Upper lobe of left lung (tissue), 6 donors: ENCODE results near the gene ADGRD1. TPM values are rescaled to one million over a fixed set of nuclear protein-coding genes. Genes with fewer than 3 reads are reported as not detected.
A peak's percentile ranks its signal among the peaks of the same experiment; 100 is the strongest.

Source experiments
- ATAC-seq, 2 donors: fragments of 200-7000 bp; cut with Tn5 transposase; one replicate each; pipeline ENCODE4 v1.9.1; 2022; ENCODE audit warnings: mild to moderate bottlenecking in 2 of 2, moderate library complexity in 2 of 2; ENCODE audit not compliant: low FRiP score in 2 of 2
- DNase-seq, 2 donors: peaks; one replicate each; pipeline ENCODE4 v3.0.0-alpha.2; 2019 to 2020
- H3K27ac ChIP-seq, 4 donors: fragments of 200-600 bp; sonication (generic); one replicate each; pipeline ENCODE4 v1.5.1; 2016 to 2019
- H3K27me3 ChIP-seq, 4 donors: fragments of 200-600 bp; sonication (generic); one replicate each; pipeline ENCODE4 v1.5.1; 2017 to 2019
- H3K36me3 ChIP-seq, 4 donors: fragments of 200-600 bp; sonication (generic); one replicate each; pipeline ENCODE4 v1.5.1; 2016 to 2019
- H3K4me1 ChIP-seq, 4 donors: fragments of 200-600 bp; sonication (generic); one replicate each; pipeline ENCODE4 v1.5.1; 2018 to 2019
- H3K4me3 ChIP-seq, 4 donors: fragments of 200-600 bp; sonication (generic); one replicate each; pipeline ENCODE4 v1.5.1; 2017 to 2019; ENCODE audit warnings: mild to moderate bottlenecking in 2 of 4, moderate library complexity in 1 of 4
- H3K9me3 ChIP-seq, 4 donors: fragments of 200-600 bp; sonication (generic); one replicate each; pipeline ENCODE4 v1.5.1; 2018 to 2019
- EP300 ChIP-seq, 4 donors: sonication (generic); formaldehyde crosslinking; IDR thresholded peaks; one replicate each; pipeline ENCODE4 v1.5.1; 2017; ENCODE audit warnings: antibody characterized with exemption in 4 of 4, control low read depth in 2 of 4
- POLR2A ChIP-seq, 4 donors: fragments of 450-650 bp; IDR thresholded peaks; one replicate each; pipeline ENCODE4 v1.5.1; 2016 to 2017; ENCODE audit warnings: antibody characterized with exemption in 4 of 4, mild to moderate bottlenecking in 2 of 4
- POLR2AphosphoS5 ChIP-seq, 2 donors: sonication (generic); formaldehyde crosslinking; IDR thresholded peaks; one replicate each; pipeline ENCODE4 v1.5.1; 2017; ENCODE audit warnings: antibody characterized with exemption in 2 of 2
- WGBS, 2 donors: methylation state at CpG; one replicate each; pipeline ENCODE4 v1.1.5; 2017 to 2018; 5-methylcytosine and 5-hydroxymethylcytosine counted together
- total RNA-seq, 6 donors: library from RNA; depleted of rRNA in 4 of 6; stranded (reverse); fragments of >200 nt in 4 of 6; gene quantifications; one replicate each; pipeline versions ENCODE4 v1.1.0 to v1.2.1, GENCODE V29; 2016 to 2021
- TF ChIP-seq, protein P1 (sequence below), 6 experiments: fragments of 450-650 bp in 4 of 6; fragments of 200-600 bp in 2 of 6; sonication (generic) in 2 of 6; IDR thresholded peaks; one replicate each; pipeline ENCODE4 v1.5.1; 2016 to 2019; ENCODE audit warnings: antibody characterized with exemption in 6 of 6
- donor health status: DM: no; HTN: no; CAD: no; lungs with moderate emphysema.
- donor health status: DM: no; HTN: yes; CAD: no; lungs with severe emphysema.

Gene ADGRD1
- total RNA-seq, 6 donors from 2014 or later = 84.2 to 124 (median 94.7) TPM

DNA sequence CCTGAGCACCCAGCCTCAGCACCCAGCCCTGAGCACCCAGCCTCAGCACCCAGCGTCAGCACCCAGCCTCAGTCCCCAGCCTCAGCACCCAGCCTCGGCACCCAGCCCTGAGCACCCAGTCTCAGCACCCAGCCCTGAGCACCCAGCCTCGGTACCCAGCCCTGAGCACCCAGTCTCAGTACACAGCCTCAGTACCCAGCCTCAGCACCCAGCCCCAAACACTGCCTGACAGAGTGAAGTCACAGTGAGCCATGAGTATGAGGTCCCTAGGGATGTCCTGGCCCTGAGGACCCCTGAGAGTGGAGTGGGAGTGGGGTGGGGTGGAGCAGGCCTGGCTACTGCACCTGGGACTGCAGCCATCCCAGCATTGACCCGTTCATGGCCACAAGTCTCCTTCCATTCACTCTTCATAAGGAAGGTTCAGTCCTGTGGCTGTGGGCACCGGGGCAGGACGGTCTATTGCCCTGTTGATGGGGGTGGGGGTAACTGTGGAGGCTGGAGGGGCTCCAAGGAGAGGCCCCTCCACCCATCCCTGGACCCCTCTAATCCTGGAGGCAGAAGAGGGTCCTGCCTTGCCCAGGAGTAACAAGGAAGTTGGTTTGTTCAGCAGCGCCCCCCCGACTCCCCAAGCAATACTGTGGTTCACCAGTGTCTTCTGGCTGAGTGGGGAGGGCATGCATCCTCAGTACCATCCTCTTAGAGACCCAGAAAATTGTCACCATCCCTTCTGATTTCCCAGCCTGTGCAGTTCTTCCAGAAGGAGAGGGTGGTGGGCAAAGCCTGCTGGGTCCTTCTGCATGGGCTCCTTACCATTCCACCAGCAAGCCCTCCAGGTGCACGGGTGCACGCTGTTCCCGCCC, 140.5 kb downstream of the ADGRD1 start:
- no peaks in the 10 kb centered on the region for H3K9me3 ChIP-seq
- H3K4me3 ChIP-seq = no peak overlapping the region
- H3K27me3 ChIP-seq = no peaks in the 10 kb centered on the region
- H3K27ac ChIP-seq = no peak overlapping the region
- no peak for TF ChIP-seq EP300 (IDR thresholded peaks at IDR 0.05)
- TF ChIP-seq POLR2AphosphoS5 (IDR thresholded peaks at IDR 0.05) = no peak
- no peak for TF ChIP-seq POLR2A (IDR thresholded peaks at IDR 0.05)
- TF ChIP-seq, protein P1, sequence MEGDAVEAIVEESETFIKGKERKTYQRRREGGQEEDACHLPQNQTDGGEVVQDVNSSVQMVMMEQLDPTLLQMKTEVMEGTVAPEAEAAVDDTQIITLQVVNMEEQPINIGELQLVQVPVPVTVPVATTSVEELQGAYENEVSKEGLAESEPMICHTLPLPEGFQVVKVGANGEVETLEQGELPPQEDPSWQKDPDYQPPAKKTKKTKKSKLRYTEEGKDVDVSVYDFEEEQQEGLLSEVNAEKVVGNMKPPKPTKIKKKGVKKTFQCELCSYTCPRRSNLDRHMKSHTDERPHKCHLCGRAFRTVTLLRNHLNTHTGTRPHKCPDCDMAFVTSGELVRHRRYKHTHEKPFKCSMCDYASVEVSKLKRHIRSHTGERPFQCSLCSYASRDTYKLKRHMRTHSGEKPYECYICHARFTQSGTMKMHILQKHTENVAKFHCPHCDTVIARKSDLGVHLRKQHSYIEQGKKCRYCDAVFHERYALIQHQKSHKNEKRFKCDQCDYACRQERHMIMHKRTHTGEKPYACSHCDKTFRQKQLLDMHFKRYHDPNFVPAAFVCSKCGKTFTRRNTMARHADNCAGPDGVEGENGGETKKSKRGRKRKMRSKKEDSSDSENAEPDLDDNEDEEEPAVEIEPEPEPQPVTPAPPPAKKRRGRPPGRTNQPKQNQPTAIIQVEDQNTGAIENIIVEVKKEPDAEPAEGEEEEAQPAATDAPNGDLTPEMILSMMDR (IDR thresholded peaks at IDR 0.05) = no peak
- DNase-seq = peak in 1 of 2 donors; percentile 17
- WGBS, 2 donors = 86 to 89% methylated on average over 4 to 9 of the region's 11 CpGs
- peaks cover 0 to 17% (median 0%) of the 10 kb centered on the region in 4 donors for H3K36me3 ChIP-seq
- peaks cover 0 to 5% (median 0%) of the 10 kb centered on the region in 4 donors for H3K4me1 ChIP-seq
- no peak for ATAC-seq

DNA sequence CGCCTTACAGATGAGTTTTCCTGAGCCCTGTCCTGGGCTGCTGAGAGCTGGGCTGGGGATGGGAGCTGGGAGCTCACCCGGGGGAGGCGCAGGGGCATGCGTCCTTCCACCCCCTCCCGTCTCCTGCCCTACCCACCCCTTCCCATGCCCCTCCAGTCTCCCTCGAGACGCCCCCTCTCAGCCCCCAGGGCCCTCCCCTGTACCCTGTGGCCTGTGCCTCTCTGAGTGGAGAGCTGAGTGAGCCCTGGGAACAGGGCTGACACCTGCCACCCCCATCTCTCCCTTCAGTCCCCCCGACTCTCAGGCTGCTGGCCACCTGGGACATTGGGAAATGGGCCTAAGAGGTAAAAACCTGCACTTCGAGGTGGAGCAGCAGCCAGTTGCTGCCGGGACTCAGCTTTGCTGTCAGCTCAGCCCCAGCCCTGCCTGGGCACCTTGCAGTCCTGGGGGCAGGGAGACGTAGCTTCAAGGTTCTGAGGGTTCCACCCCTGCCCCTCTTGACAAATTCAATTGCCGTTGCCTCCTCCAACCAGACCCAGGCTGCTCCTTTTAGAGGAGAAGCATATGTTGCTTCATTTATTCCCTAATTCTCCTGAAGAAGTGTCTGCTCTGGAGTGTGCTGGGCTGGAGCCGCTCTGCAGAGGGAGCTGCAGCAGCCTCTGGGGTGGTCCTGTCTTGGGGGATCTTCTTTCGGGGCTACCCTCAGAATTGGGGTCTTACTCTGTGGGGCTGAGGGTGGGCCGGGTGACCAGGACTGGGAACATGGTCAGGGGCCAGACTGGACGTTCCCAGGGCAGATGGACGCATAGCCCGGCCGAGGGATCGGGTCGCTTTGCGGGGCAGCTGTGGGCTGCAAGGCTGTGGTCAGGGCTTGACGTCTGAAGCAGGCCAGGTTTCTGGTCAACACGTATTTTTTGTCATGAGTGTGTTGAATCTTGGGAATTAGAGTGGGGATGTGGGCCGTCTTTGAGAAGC, 141.4 kb downstream of the ADGRD1 start:
- DNase-seq (peak; percentile 17 to 68), ATAC-seq (no peak)
- WGBS, 2 donors = 87 to 100% methylated on average over 3 to 15 of the region's 25 CpGs
- no peaks in the 10 kb centered on the region for H3K9me3 ChIP-seq
- H3K4me3 ChIP-seq = no peak overlapping the region
- H3K27me3 ChIP-seq = no peaks in the 10 kb centered on the region
- H3K36me3 ChIP-seq = peaks cover 0 to 12% (median 0%) of the 10 kb centered on the region in 4 donors
- peaks cover 0 to 5% (median 0%) of the 10 kb centered on the region in 4 donors for H3K4me1 ChIP-seq
- TF ChIP-seq, protein P1 (IDR thresholded peaks at IDR 0.05) = no peak
- TF ChIP-seq EP300 (IDR thresholded peaks at IDR 0.05) (no peak), POLR2A (IDR thresholded peaks at IDR 0.05) (no peak), POLR2AphosphoS5 (IDR thresholded peaks at IDR 0.05) (no peak)
- H3K27ac ChIP-seq = no peak overlapping the region

DNA sequence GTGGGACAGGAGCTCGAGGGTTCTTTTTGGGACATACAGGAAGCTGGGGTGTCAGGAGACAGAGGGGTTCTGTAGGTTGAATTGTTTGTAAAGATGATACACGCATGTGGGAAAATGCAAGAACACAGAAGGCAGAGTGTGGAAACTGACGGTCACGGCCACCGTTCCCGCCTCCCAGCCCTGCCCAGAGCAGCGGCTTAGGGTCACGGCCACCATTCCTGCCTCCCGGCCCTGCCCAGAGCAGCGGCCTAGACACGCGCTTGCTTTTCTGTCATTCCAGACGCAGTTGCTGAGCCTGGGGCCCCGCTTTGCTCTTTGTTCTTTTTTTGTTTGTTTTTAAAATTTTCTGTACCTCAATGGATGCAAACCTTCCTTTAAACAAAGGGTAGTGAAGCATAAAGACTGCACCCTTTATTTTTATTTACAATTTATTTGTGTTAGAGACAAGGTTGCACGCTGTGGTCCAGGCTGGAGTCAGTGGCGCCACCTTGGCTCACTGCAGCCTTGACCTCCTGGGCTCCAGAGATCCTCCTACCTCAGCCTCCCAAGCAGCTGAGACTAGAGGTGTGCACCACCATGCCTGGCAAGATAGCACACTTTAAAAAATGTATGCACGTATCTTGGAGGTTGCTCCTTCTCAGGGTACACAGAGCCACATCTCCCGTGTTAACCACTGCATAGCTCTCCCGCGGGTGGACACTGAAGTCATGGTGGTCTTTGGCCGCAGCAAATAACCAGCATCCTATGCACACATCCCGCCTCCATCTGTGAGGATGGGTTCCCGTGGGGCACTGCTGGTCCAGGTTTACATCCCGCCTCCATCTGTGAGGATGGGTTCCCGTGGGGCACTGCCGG, 142.3 kb downstream of the ADGRD1 start:
- TF ChIP-seq, protein P1 (IDR thresholded peaks at IDR 0.05) = no peak
- TF ChIP-seq EP300 (IDR thresholded peaks at IDR 0.05) = no peak
- no peak for TF ChIP-seq POLR2A (IDR thresholded peaks at IDR 0.05)
- no peak for TF ChIP-seq POLR2AphosphoS5 (IDR thresholded peaks at IDR 0.05)
- peaks cover 0 to 5% (median 0%) of the 10 kb centered on the region in 4 donors for H3K4me1 ChIP-seq
- peaks cover 0 to 4% (median 0%) of the 10 kb centered on the region in 4 donors for H3K36me3 ChIP-seq
- no peaks in the 10 kb centered on the region for H3K9me3 ChIP-seq
- H3K4me3 ChIP-seq = no peak overlapping the region
- DNase-seq = no peak
- WGBS, 2 donors = 73 to 79% methylated on average over 24 to 25 of the region's 26 CpGs
- no peak overlapping the region for H3K27ac ChIP-seq
- no peak for ATAC-seq
- no peaks in the 10 kb centered on the region for H3K27me3 ChIP-seq

DNA sequence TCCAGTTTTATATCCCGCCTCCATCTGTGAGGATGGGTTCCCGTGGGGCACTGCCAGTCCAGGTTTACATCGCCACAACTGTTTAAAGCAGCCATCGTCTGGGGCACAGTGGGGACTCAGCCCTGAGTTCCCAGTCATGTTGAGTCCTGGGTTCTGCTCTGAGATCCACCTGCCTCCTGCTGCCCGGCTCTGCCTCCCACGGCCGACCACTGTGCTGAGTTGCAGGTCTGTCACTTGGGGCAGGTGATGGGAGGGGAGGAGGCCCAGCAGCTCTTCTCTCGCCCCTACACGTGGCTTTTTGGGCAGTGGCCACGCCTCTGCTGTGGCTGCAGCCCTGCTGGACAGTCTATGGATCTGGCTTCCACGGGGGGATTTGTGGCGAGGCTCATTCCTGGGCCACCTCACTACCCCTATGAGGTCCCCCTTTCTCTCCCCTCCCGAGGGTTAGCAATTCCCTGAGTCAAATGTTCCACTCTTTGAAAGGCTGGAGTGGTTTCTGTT, 143.0 kb downstream of the ADGRD1 start:
- DNase-seq (peak in 1 of 2 donors; percentile 18), ATAC-seq (no peak)

More for the DNA sequence above, 143.0 kb downstream of the ADGRD1 start:
- H3K27me3 ChIP-seq = no peaks in the 10 kb centered on the region
- no peaks in the 10 kb centered on the region for H3K9me3 ChIP-seq
- WGBS, 2 donors = 68 to 90% methylated on average over 12 to 13 of the region's 13 CpGs
- H3K4me1 ChIP-seq = peaks cover 0 to 5% (median 0%) of the 10 kb centered on the region in 4 donors
- peaks cover 0 to 4% (median 0%) of the 10 kb centered on the region in 4 donors for H3K36me3 ChIP-seq
- H3K27ac ChIP-seq = no peak overlapping the region
- H3K4me3 ChIP-seq = no peak overlapping the region
- TF ChIP-seq POLR2A (IDR thresholded peaks at IDR 0.05) (no peak), POLR2AphosphoS5 (IDR thresholded peaks at IDR 0.05) (no peak), EP300 (IDR thresholded peaks at IDR 0.05) (no peak)
- TF ChIP-seq, protein P1 (IDR thresholded peaks at IDR 0.05) = no peak
